Osteocyte (in vitro differentiated cells): ENCODE data around the gene LAX1. TPM values are rescaled to one million over a fixed set of nuclear protein-coding genes. Genes with fewer than 3 reads are reported as not detected.

Source experiments
- DNase-seq: peaks from one replicate; pipeline ENCODE4 v3.0.0; 2021; ENCODE audit warnings: mixed read lengths; ENCODE audit not compliant: unreplicated experiment; ENCODE audit errors: extremely low spot score
- H3K27ac Mint-ChIP-seq: one replicate; pipeline ENCODE4 v1.8.0; 2021; ENCODE audit warnings: mild to moderate bottlenecking, mixed read lengths; ENCODE audit not compliant: unreplicated experiment
- H3K27me3 Mint-ChIP-seq: one replicate; pipeline ENCODE4 v1.8.0; 2021; ENCODE audit warnings: mixed read lengths; ENCODE audit not compliant: unreplicated experiment
- H3K36me3 Mint-ChIP-seq: one replicate; pipeline ENCODE4 v1.8.0; 2021; ENCODE audit warnings: mixed read lengths; ENCODE audit not compliant: unreplicated experiment
- H3K4me1 Mint-ChIP-seq: one replicate; pipeline ENCODE4 v1.8.0; 2021; ENCODE audit warnings: mixed read lengths; ENCODE audit not compliant: unreplicated experiment
- H3K4me3 Mint-ChIP-seq: one replicate; pipeline ENCODE4 v1.8.0; 2021; ENCODE audit warnings: mild to moderate bottlenecking, moderate library complexity, mixed read lengths; ENCODE audit not compliant: unreplicated experiment
- H3K9me3 Mint-ChIP-seq: one replicate; pipeline ENCODE4 v1.8.0; 2021; ENCODE audit warnings: mixed read lengths; ENCODE audit not compliant: unreplicated experiment
- CTCF ChIP-seq: fragments of 200-600 bp; sonication (generic); IDR thresholded peaks from 2 replicates; pipeline ENCODE4 v1.5.0; 2021; ENCODE audit warnings: antibody characterized with exemption, mild to moderate bottlenecking, moderate library complexity
- total RNA-seq: library from RNA; stranded (reverse); gene quantifications from 2 replicates; pipeline ENCODE4 v1.2.1, GENCODE V29; 2021

The LAX1 gene
- total RNA-seq, 1 donor from 2014 or later = not detected

GRCh38 chr1:203813581-203814341, 48.8 kb downstream of the LAX1 start:
- Mint-ChIP-seq H3K9me3 (no peaks in the 10 kb centered on the region), H3K27ac (peak overlapping the region; percentile 37)

GRCh38 chr1:203818399-203818798, 53.4 kb downstream of the LAX1 start:
- Mint-ChIP-seq H3K27me3 (no peaks in the 10 kb centered on the region), H3K4me3 (no peak overlapping the region), H3K4me1 (no peaks in the 10 kb centered on the region), H3K27ac (no peak overlapping the region), H3K36me3 (peaks cover 57% of the 10 kb centered on the region), H3K9me3 (no peaks in the 10 kb centered on the region)
- DNase-seq = no peak
- TF ChIP-seq CTCF = no peak

More at GRCh38 chr1:203813581-203814341, 48.8 kb downstream of the LAX1 start:
- Mint-ChIP-seq H3K27me3 (no peaks in the 10 kb centered on the region), H3K4me3 (no peak overlapping the region), H3K4me1 (peaks cover 4% of the 10 kb centered on the region), H3K36me3 (peaks cover 44% of the 10 kb centered on the region)
- no peak for TF ChIP-seq CTCF
- no peak for DNase-seq

- H3K4me3 Mint-ChIP-seq = no peak overlapping the region
- H3K27me3 Mint-ChIP-seq = no peaks in the 10 kb centered on the region
- H3K36me3 Mint-ChIP-seq = peaks cover 51% of the 10 kb centered on the region
- no peaks in the 10 kb centered on the region for H3K4me1 Mint-ChIP-seq
- no peak for TF ChIP-seq CTCF
- no peak overlapping the region for H3K27ac Mint-ChIP-seq
- H3K9me3 Mint-ChIP-seq = no peaks in the 10 kb centered on the region
- no peak for DNase-seq
Observed at GRCh38 chr1:203823306-203823705, 58.3 kb downstream of the LAX1 start.

Other genes starting within 250 kb of the LAX1 start
- 39.4 and 42.1 TPM in 2 replicates for gene ATP2B4, start 138.4 kb upstream of the LAX1 start, total RNA-seq
- 43.4 and 44.4 TPM in 2 replicates for gene ZBED6, start 30.4 kb downstream of the LAX1 start, total RNA-seq
- gene ZC3H11A, start 30.4 kb downstream of the LAX1 start, total RNA-seq = 88.3 and 94.8 TPM in 2 replicates
- 95.7 and 102 TPM in 2 replicates for gene SNRPE, start 96.4 kb downstream of the LAX1 start, total RNA-seq